Tibial artery (tissue), 4 donors: ENCODE data around the gene AIG1.

Source experiments
- DNase-seq, 2 donors: peaks; one replicate each; pipeline ENCODE4 v3.0.0-alpha.2; 2019
- H3K27ac ChIP-seq, 2 donors: fragments of 200-600 bp; sonication (generic) in 1 of 2; 1 replicate in 1 of 2; 2 replicates in 1 of 2; pipeline ENCODE4 v1.5.1; 2018 to 2019; ENCODE audit warnings: mild to moderate bottlenecking in 1 of 2
- H3K27me3 ChIP-seq, 2 donors: fragments of 200-600 bp; sonication (generic) in 1 of 2; one replicate each; pipeline versions ENCODE4 v1.5.1 to v1.6.0; 2016 to 2019
- H3K36me3 ChIP-seq, 3 donors: fragments of 200-600 bp; sonication (generic) in 2 of 3; one replicate each; pipeline ENCODE4 v1.5.1; 2016 to 2019; ENCODE audit warnings: mild to moderate bottlenecking in 2 of 3
- H3K4me1 ChIP-seq, 4 donors: fragments of 200-600 bp; sonication (generic) in 2 of 4; 1 replicate in 3 of 4; 2 replicates in 1 of 4; pipeline ENCODE4 v1.5.1; 2016 to 2019
- H3K4me3 ChIP-seq, 2 donors: fragments of 200-600 bp; sonication (generic) in 1 of 2; 1 replicate in 1 of 2; 2 replicates in 1 of 2; pipeline ENCODE4 v1.5.1; 2018 to 2019; ENCODE audit warnings: mild to moderate bottlenecking in 2 of 2
- H3K9me3 ChIP-seq, 3 donors: fragments of 200-600 bp; sonication (generic) in 1 of 3; one replicate each; pipeline ENCODE4 v1.5.1; 2016 to 2019
- intact Hi-C: fragments of 100-400 bp; cut with DNase I; formaldehyde crosslinking; loops from one replicate; pipeline ENCODE4 v1.15.0; 2023; ENCODE audit warnings: low total_unique reads
- TF ChIP-seq, protein P1 (sequence below), 2 experiments: fragments of 200-600 bp in 1 of 2; fragments of 450-650 bp in 1 of 2; IDR thresholded peaks; one replicate each; pipeline ENCODE4 v1.5.1; 2017 to 2019; ENCODE audit warnings: antibody characterized with exemption in 2 of 2, mild to moderate bottlenecking in 1 of 2, moderate library complexity in 1 of 2

AIG1 gene

DNA sequence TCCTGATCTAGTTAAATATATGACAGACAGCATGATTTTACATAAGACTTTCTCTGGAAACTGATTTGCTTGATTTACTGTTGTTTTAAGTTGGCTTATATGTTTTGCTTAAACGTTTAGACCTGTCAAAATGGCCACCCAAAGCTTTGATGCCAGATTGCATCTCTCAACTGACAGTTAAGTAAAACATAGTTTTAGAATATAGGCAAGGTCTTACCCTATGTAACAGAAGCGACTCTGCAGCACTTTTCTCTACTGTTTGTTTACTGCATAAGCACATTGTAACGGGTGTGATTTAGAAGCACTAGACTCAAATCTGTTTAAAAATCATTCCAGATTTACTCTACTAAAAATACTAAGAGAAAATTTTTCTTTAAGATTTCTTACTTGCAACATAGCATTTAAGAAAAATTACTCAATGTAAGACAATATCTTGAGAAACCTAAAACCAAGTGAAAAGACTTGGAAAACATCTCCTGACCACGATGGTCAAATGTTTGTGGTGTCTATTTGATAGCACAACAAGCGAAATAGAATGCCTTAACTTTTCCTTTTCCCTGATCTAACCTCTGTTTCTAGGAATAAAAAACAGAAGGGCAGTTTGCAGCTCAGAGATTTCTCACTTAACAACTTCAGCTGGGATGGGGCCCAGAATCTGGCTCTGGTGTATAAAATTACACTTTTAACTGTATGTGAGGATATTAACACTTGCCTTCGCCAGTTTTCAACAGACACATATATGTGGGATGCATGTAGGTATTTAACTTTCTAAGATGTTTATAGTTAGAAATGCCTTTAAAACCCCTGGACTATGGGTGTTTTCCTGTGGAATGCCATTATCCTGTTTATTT, 47.4 kb downstream of the AIG1 start:
- intact Hi-C loops: no loop called here
- no peak for DNase-seq
- no peaks in the 10 kb centered on the region for H3K27me3 ChIP-seq
- H3K27ac ChIP-seq: no peak overlapping the region
- TF ChIP-seq, protein P1, sequence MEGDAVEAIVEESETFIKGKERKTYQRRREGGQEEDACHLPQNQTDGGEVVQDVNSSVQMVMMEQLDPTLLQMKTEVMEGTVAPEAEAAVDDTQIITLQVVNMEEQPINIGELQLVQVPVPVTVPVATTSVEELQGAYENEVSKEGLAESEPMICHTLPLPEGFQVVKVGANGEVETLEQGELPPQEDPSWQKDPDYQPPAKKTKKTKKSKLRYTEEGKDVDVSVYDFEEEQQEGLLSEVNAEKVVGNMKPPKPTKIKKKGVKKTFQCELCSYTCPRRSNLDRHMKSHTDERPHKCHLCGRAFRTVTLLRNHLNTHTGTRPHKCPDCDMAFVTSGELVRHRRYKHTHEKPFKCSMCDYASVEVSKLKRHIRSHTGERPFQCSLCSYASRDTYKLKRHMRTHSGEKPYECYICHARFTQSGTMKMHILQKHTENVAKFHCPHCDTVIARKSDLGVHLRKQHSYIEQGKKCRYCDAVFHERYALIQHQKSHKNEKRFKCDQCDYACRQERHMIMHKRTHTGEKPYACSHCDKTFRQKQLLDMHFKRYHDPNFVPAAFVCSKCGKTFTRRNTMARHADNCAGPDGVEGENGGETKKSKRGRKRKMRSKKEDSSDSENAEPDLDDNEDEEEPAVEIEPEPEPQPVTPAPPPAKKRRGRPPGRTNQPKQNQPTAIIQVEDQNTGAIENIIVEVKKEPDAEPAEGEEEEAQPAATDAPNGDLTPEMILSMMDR (IDR thresholded peaks at IDR 0.05): no peak
- H3K9me3 ChIP-seq: no peaks in the 10 kb centered on the region
- H3K36me3 ChIP-seq: no peaks in the 10 kb centered on the region
- H3K4me1 ChIP-seq: no peaks in the 10 kb centered on the region
- H3K4me3 ChIP-seq: no peak overlapping the region

DNA sequence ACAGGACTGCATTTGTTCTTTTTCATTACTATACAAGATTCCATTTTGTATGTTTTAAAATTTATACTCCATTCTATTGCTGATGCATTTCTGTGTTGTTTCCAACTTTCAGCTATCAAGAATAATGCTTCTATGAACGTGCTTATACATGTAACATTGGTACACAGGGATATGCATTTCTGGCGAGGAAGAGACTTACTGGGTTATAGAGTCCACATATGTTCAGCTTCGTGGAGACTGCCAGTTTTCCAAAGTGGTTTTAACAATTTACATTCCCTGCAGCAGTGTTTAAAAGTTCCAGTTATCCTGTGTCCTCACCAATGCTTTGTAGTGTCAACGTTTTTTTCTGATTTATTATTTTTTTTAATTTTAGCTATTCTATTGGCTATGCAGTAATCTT, 48.5 kb downstream of the AIG1 start:
- no peaks in the 10 kb centered on the region for H3K9me3 ChIP-seq
- H3K27ac ChIP-seq: no peak overlapping the region
- intact Hi-C loops: no loop called here

DNA sequence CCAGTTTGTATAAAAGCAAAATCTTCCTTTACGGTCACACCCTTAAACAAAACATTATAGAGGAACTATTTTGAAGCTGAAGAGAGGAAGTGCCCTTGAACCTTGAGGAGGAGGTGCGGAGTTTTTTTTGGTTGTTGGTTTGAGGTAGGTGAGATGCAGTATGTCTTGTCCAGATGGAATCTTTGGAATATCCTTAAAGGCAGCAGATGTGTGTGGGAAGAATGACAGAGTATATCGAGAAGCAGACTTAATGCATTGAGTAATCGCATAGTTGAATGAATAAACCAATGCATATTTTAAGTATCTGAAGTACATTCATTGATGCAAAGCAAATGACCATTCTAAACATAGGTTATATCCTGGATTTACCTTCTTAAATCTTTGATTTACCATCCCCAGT, 49.9 kb downstream of the AIG1 start:
- intact Hi-C loops: no loop called here
- Histone ChIP-seq H3K36me3 (no peaks in the 10 kb centered on the region), H3K4me1 (no peaks in the 10 kb centered on the region), H3K9me3 (no peaks in the 10 kb centered on the region), H3K27ac (no peak overlapping the region), H3K4me3 (no peak overlapping the region), H3K27me3 (no peaks in the 10 kb centered on the region)
- no peak for DNase-seq
- TF ChIP-seq, protein P1 (IDR thresholded peaks at IDR 0.05): no peak

More for the DNA sequence above, 48.5 kb downstream of the AIG1 start:
- TF ChIP-seq, protein P1 (IDR thresholded peaks at IDR 0.05): no peak
- no peaks in the 10 kb centered on the region for H3K4me1 ChIP-seq
- no peak overlapping the region for H3K4me3 ChIP-seq
- DNase-seq: no peak
- H3K36me3 ChIP-seq: no peaks in the 10 kb centered on the region
- H3K27me3 ChIP-seq: no peaks in the 10 kb centered on the region

DNA sequence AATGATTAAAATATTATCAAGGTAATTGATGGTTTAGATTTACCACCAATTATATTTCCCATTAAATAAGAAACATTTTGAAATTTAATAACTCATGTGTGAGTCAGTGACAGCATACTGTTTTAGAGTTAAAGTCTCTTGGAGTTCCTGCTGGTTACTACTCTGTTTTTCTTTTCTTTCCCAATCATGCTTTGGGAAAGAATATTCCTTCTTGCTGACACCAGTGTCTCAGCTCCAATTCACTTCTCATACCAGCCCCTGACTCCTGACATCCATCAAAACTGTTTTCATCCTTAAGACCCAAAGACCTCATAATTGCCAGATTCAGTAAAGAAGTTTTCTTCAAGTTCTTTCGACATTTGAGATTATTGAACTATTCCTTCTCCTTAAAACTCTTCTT, 50.3 kb downstream of the AIG1 start:
- Histone ChIP-seq H3K27me3 (no peaks in the 10 kb centered on the region), H3K4me1 (no peaks in the 10 kb centered on the region), H3K27ac (no peak overlapping the region), H3K9me3 (no peaks in the 10 kb centered on the region), H3K36me3 (no peaks in the 10 kb centered on the region), H3K4me3 (no peak overlapping the region)
- intact Hi-C loops: no loop called here
- DNase-seq: no peak
- TF ChIP-seq, protein P1 (IDR thresholded peaks at IDR 0.05): no peak

DNA sequence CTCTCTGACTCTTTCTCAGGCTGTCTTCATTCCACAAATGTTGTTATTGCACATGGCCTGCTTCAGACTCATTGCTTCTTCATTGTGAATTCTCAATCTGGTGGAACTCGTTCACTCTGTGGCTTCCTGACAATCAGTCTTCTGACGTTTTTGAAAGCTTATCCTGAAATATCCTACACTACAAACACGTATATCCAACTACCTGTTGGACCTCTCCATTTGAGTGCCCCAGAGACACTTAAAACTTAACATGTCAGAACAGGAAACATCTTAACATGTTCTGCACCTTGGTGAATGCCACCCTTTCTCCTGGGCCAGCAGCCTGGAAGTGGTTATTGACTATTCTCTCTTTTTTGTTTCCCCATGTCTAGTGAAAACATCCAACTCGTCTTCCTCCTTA, 50.8 kb downstream of the AIG1 start:
- Histone ChIP-seq H3K9me3 (no peaks in the 10 kb centered on the region), H3K4me3 (no peak overlapping the region), H3K4me1 (no peaks in the 10 kb centered on the region), H3K27ac (no peak overlapping the region), H3K36me3 (no peaks in the 10 kb centered on the region), H3K27me3 (no peaks in the 10 kb centered on the region)
- DNase-seq: no peak
- intact Hi-C loops: no loop called here
- TF ChIP-seq, protein P1 (IDR thresholded peaks at IDR 0.05): no peak
